Glutamatergic neuron (in vitro differentiated cells): ENCODE measurements around the gene DOCK1. TPM values are rescaled to one million over a fixed set of nuclear protein-coding genes. Genes with fewer than 3 reads are reported as not detected.

Source experiments
- DNase-seq: peaks from one replicate; pipeline ENCODE4 v3.0.0; 2022
- H3K27ac Mint-ChIP-seq: one replicate; pipeline ENCODE4 v1.8.0; 2020; ENCODE audit warnings: mild to moderate bottlenecking, mixed read lengths, inconsistent platforms; ENCODE audit not compliant: unreplicated experiment
- H3K27me3 Mint-ChIP-seq: one replicate; pipeline ENCODE4 v1.8.0; 2020; ENCODE audit warnings: mild to moderate bottlenecking, moderate library complexity, mixed read lengths, inconsistent platforms; ENCODE audit not compliant: unreplicated experiment
- H3K36me3 Mint-ChIP-seq: one replicate; pipeline ENCODE4 v1.8.0; 2020; ENCODE audit warnings: mild to moderate bottlenecking, mixed read lengths, inconsistent platforms; ENCODE audit not compliant: unreplicated experiment
- H3K4me1 Mint-ChIP-seq: one replicate; pipeline ENCODE4 v1.8.0; 2020; ENCODE audit warnings: mild to moderate bottlenecking, low read depth, mixed read lengths, inconsistent platforms; ENCODE audit not compliant: unreplicated experiment
- H3K4me3 Mint-ChIP-seq: one replicate; pipeline ENCODE4 v1.8.0; 2020; ENCODE audit warnings: mild to moderate bottlenecking, mixed read lengths, inconsistent platforms; ENCODE audit not compliant: unreplicated experiment
- H3K9me3 Mint-ChIP-seq: one replicate; pipeline ENCODE4 v1.8.0; 2020; ENCODE audit warnings: mild to moderate bottlenecking, moderate library complexity, mixed read lengths, inconsistent platforms; ENCODE audit not compliant: unreplicated experiment
- CTCF ChIP-seq: fragments of 200-600 bp; sonication (generic); IDR thresholded peaks from one replicate; pipeline ENCODE4 v1.5.0; 2021; ENCODE audit not compliant: partially characterized antibody, unreplicated experiment
- total RNA-seq: library from RNA; stranded (reverse); fragmentation: NEBNext Ultra II Directional; extraction: Animal tissue kit (Norgen Biotek cat#: 25700); gene quantifications from one replicate; pipeline ENCODE4 v1.2.1, GENCODE V29; 2021; ENCODE audit not compliant: unreplicated experiment

The DOCK1 gene
- total RNA-seq, 1 donor from 2014 or later: 19.7 TPM

GRCh38 chr10:127014671-127015070, 109.4 kb downstream of the DOCK1 start:
- Mint-ChIP-seq H3K9me3 (peaks cover 3% of the 10 kb centered on the region), H3K27me3 (peaks cover 3% of the 10 kb centered on the region), H3K4me1 (peaks cover 20% of the 10 kb centered on the region), H3K4me3 (no peak overlapping the region), H3K27ac (no peak overlapping the region), H3K36me3 (no peaks in the 10 kb centered on the region)
- no peak for TF ChIP-seq CTCF
- DNase-seq: no peak

- Mint-ChIP-seq H3K36me3 (no peaks in the 10 kb centered on the region), H3K4me1 (peaks cover 20% of the 10 kb centered on the region), H3K4me3 (no peak overlapping the region), H3K9me3 (peaks cover 3% of the 10 kb centered on the region), H3K27me3 (peaks cover 3% of the 10 kb centered on the region), H3K27ac (no peak overlapping the region)
- TF ChIP-seq CTCF: no peak
- no peak for DNase-seq
These were observed 110.1 kb downstream of the DOCK1 start for GRCh38 chr10:127015373-127015772.

- Mint-ChIP-seq H3K9me3 (peaks cover 3% of the 10 kb centered on the region), H3K27me3 (peaks cover 3% of the 10 kb centered on the region), H3K4me1 (peaks cover 18% of the 10 kb centered on the region), H3K27ac (no peak overlapping the region), H3K4me3 (no peak overlapping the region), H3K36me3 (no peaks in the 10 kb centered on the region)
- DNase-seq: no peak
- TF ChIP-seq CTCF: no peak
These were observed 111.1 kb downstream of the DOCK1 start for GRCh38 chr10:127016331-127016730.

- Mint-ChIP-seq H3K4me3 (no peak overlapping the region), H3K27me3 (peaks cover under 1% of the 10 kb centered on the region), H3K9me3 (peaks cover 1% of the 10 kb centered on the region), H3K36me3 (no peaks in the 10 kb centered on the region), H3K4me1 (peaks cover 11% of the 10 kb centered on the region), H3K27ac (no peak overlapping the region)
- TF ChIP-seq CTCF: no peak
- no peak for DNase-seq
These were observed 112.5 kb downstream of the DOCK1 start for GRCh38 chr10:127017541-127018297.

- no peaks in the 10 kb centered on the region for H3K27me3 Mint-ChIP-seq
- peaks cover 6% of the 10 kb centered on the region for H3K4me1 Mint-ChIP-seq
- H3K36me3 Mint-ChIP-seq: no peaks in the 10 kb centered on the region
These were observed 113.0 kb downstream of the DOCK1 start for GRCh38 chr10:127018298-127018650.

More at GRCh38 chr10:127018298-127018650, 113.0 kb downstream of the DOCK1 start:
- DNase-seq: no peak
- TF ChIP-seq CTCF: no peak
- H3K4me3 Mint-ChIP-seq: no peak overlapping the region
- no peak overlapping the region for H3K27ac Mint-ChIP-seq
- peaks cover 3% of the 10 kb centered on the region for H3K9me3 Mint-ChIP-seq
